Measurements from ENCODE around the gene AQP7.
"Not testable (repeated sequence)": the region's sequence is repeated elsewhere in the genome, so short reads cannot be mapped to it uniquely, and the experiment has no call there.

- not testable (repeated sequence) for TF ChIP-seq CTCF, POLR2A (IDR thresholded peaks at IDR 0.05)
These were observed 43.7 kb downstream of the AQP7 start for GRCh38 chr9:33358641-33359040.

All from lower leg skin (tissue), 3 donors.